GM18519 (cell line): Measurements from ENCODE around the gene MCF2L.

ENCODE experiments used
- ATAC-seq: cut with Tn5 transposase; IDR thresholded peaks from one replicate; pipeline ENCODE4 v1.9.1; 2021; ENCODE audit warnings: mild to moderate bottlenecking, moderate library complexity; ENCODE audit not compliant: unreplicated experiment, low FRiP score

The MCF2L gene

GRCh38 chr13:113117911-113118260 lies 148.9 kb downstream of the MCF2L start:
- ATAC-seq = no peak

- ATAC-seq = no peak
Measured at GRCh38 chr13:113118261-113119021, 149.4 kb downstream of the MCF2L start.

GRCh38 chr13:113119166-113119821 lies 150.3 kb downstream of the MCF2L start:
- ATAC-seq = no peak

GRCh38 chr13:113119822-113120189 lies 150.8 kb downstream of the MCF2L start:
- ATAC-seq = no peak

- ATAC-seq = no peak
Measured at GRCh38 chr13:113120300-113121182, 151.5 kb downstream of the MCF2L start.

- ATAC-seq = no peak
Measured at GRCh38 chr13:113121183-113121927, 152.3 kb downstream of the MCF2L start.

GRCh38 chr13:113121928-113122471 lies 153.0 kb downstream of the MCF2L start:
- no peak for ATAC-seq

GRCh38 chr13:113122550-113123225 lies 153.7 kb downstream of the MCF2L start, which contains the start of gene F10:
TSS of gene F10 (plus strand) at chr13:113122799. CDS start at chr13:113122856, 57 bp downstream.
- no peak for ATAC-seq

- no peak for ATAC-seq
Measured at GRCh38 chr13:113123226-113124201, 154.5 kb downstream of the MCF2L start.

GRCh38 chr13:113124211-113124970 lies 155.4 kb downstream of the MCF2L start:
- no peak for ATAC-seq

- no peak for ATAC-seq
Measured at GRCh38 chr13:113125506-113126264, 156.7 kb downstream of the MCF2L start.

- ATAC-seq = no peak
Measured at GRCh38 chr13:113126265-113127150, 157.5 kb downstream of the MCF2L start.

GRCh38 chr13:113129480-113129879 lies 160.5 kb downstream of the MCF2L start:
- ATAC-seq = no peak

- no peak for ATAC-seq
Measured at GRCh38 chr13:113129921-113130750, 161.1 kb downstream of the MCF2L start.

GRCh38 chr13:113135281-113135760 lies 166.3 kb downstream of the MCF2L start:
- no peak for ATAC-seq
